B cell (primary cell): Measurements from ENCODE around the gene SPDYC. TPM values are rescaled to one million over a fixed set of nuclear protein-coding genes. Genes with fewer than 3 reads are reported as not detected.

Source experiments
- ATAC-seq: fragments of 200-7000 bp; cut with Tn5 transposase; one replicate; pipeline ENCODE4 v1.10.0; 2021; ENCODE audit warnings: low read depth, mild to moderate bottlenecking, moderate number of reproducible peaks, moderate library complexity
- CTCF ChIA-PET: fragments of 350-600 bp; sonication (Branson Sonifier 250); formaldehyde crosslinking; loops from one replicate; lab custom pipeline; 2021; ENCODE audit warnings: antibody characterized with exemption, inconsistent platforms; lab: Charles Lee
- POLR2A ChIA-PET: fragments of 350-600 bp; sonication (Branson Sonifier 250); formaldehyde crosslinking; loops from one replicate; lab custom pipeline; 2021; ENCODE audit warnings: antibody characterized with exemption; lab: Charles Lee
- DNase-seq: peaks from one replicate; pipeline ENCODE4 v3.0.0; 2013
- H2AFZ ChIP-seq: 2 replicates; pipeline ENCODE4 v1.6.1; 2012; ENCODE audit warnings: mild to moderate bottlenecking, low read depth, low read length; ENCODE audit not compliant: insufficient read depth, poor library complexity, severe bottlenecking
- H3K27ac ChIP-seq, 2 donors: 1 replicate in 1 of 2; 2 replicates in 1 of 2; pipeline ENCODE4 v1.5.1; 2012 to 2013; ENCODE audit warnings: low read length in 2 of 2, mild to moderate bottlenecking in 2 of 2, moderate library complexity in 1 of 2
- H3K27me3 ChIP-seq, 4 experiments: fragments of 200-600 bp in 1 of 4; sonication (generic) in 1 of 4; replicated peaks in 1 of 4; 1 replicate in 2 of 4; 2 replicates in 2 of 4; pipeline versions ENCODE4 v1.6.1 to v1.7.0; 2013 to 2016; ENCODE audit warnings: low read length in 3 of 4, mild to moderate bottlenecking in 2 of 4, mixed read lengths in 1 of 4, moderate library complexity in 1 of 4; ENCODE audit not compliant: insufficient read depth in 4 of 4, control insufficient read depth in 3 of 4; ENCODE audit errors: control extremely low read depth in 1 of 4
- H3K36me3 ChIP-seq, 2 experiments: replicated peaks in 1 of 2; 1 replicate in 1 of 2; 2 replicates in 1 of 2; pipeline versions ENCODE4 v1.6.1 to v1.7.1; 2013; ENCODE audit warnings: low read length in 1 of 2; ENCODE audit not compliant: insufficient read depth in 2 of 2, control insufficient read depth in 1 of 2; ENCODE audit errors: control extremely low read depth in 1 of 2, extremely low read depth in 1 of 2
- H3K4me1 ChIP-seq, 2 donors: fragments of 200-600 bp in 1 of 2; sonication (generic) in 1 of 2; 1 replicate in 1 of 2; 2 replicates in 1 of 2; pipeline versions ENCODE4 v1.5.1 to v1.6.1; 2013 to 2017; ENCODE audit warnings: low read length in 2 of 2; ENCODE audit not compliant: control insufficient read depth in 2 of 2, insufficient read depth in 2 of 2
- H3K4me2 ChIP-seq: replicated peaks from 2 replicates; pipeline ENCODE3; 2012; ENCODE audit warnings: mild to moderate bottlenecking, low read depth, low read length; ENCODE audit not compliant: poor library complexity, severe bottlenecking
- H3K4me3 ChIP-seq, 5 experiments: fragments of 200-600 bp in 1 of 5; sonication (generic) in 1 of 5; 1 replicate in 3 of 5; 2 replicates in 2 of 5; pipeline versions ENCODE4 v1.5.1 to v1.7.0; 2011 to 2016; ENCODE audit warnings: low read length in 4 of 5, mild to moderate bottlenecking in 4 of 5, low read depth in 2 of 5, control low read depth in 1 of 5, moderate library complexity in 1 of 5; ENCODE audit not compliant: insufficient read depth in 1 of 5; ENCODE audit errors: control extremely low read depth in 1 of 5, extremely low read depth in 1 of 5
- H3K79me2 ChIP-seq: fragments of 200-600 bp; sonication (generic); one replicate; pipeline ENCODE4 v1.6.0; 2016; ENCODE audit warnings: low read length; ENCODE audit not compliant: control insufficient read depth, insufficient read depth
- H3K9ac ChIP-seq: fragments of 200-600 bp; sonication (generic); 2 replicates; pipeline ENCODE4 v1.6.1; 2017; ENCODE audit warnings: mild to moderate bottlenecking, low read length, moderate library complexity
- H3K9me3 ChIP-seq, 3 donors: one replicate each; pipeline versions ENCODE4 v1.6.1 to v1.7.1; 2013; ENCODE audit warnings: low read length in 2 of 3; ENCODE audit not compliant: control insufficient read depth in 2 of 3, insufficient read depth in 1 of 3; ENCODE audit errors: control extremely low read depth in 1 of 3
- H4K20me1 ChIP-seq: 2 replicates; pipeline ENCODE4 v1.6.0; 2012; ENCODE audit warnings: mild to moderate bottlenecking, low read length; ENCODE audit not compliant: insufficient read depth, control insufficient read depth, poor library complexity, severe bottlenecking
- H3K27ac Mint-ChIP-seq: one replicate; pipeline ENCODE4 v1.8.0; 2021; ENCODE audit warnings: mixed read lengths
- H3K27me3 Mint-ChIP-seq: one replicate; pipeline ENCODE4 v1.8.0; 2021; ENCODE audit warnings: mixed read lengths
- H3K4me1 Mint-ChIP-seq: one replicate; pipeline ENCODE4 v1.8.0; 2021; ENCODE audit warnings: mixed read lengths
- H3K4me3 Mint-ChIP-seq: one replicate; pipeline ENCODE4 v1.8.0; 2021; ENCODE audit warnings: mixed read lengths
- H3K9me3 Mint-ChIP-seq: one replicate; pipeline ENCODE4 v1.8.0; 2022; ENCODE audit warnings: mixed read lengths; ENCODE audit not compliant: insufficient read depth
- CTCF ChIP-seq: fragments of 200-600 bp; IDR thresholded peaks from one replicate; pipeline ENCODE4 v1.8.0; 2022; ENCODE audit warnings: antibody characterized with exemption, mild to moderate bottlenecking
- EZH2 ChIP-seq: IDR thresholded peaks from 2 replicates; pipeline ENCODE4 v1.6.1; 2012; ENCODE audit warnings: borderline replicate concordance, low read depth, mild to moderate bottlenecking, moderate library complexity, low read length; ENCODE audit not compliant: insufficient read depth, poor library complexity, severe bottlenecking
- WGBS: methylation state at CpG from one replicate; pipeline ENCODE4 v1.1.5; 2013; ENCODE audit warnings: missing lambda C conversion rate; ENCODE audit not compliant: insufficient coverage; 5-methylcytosine and 5-hydroxymethylcytosine counted together
- intact Hi-C: fragments of 100-400 bp; cut with micrococcal nuclease; formaldehyde crosslinking; loops from one replicate; pipeline ENCODE4 v1.10.0; 2022
- polyA plus RNA-seq: library from polyadenylated mRNA; depleted of rRNA; stranded (reverse); fragments of >200 nt; gene quantifications from 2 replicates; pipeline ENCODE4 v1.2.3, GENCODE V29; 2012
- total RNA-seq, 2 donors: library from RNA; stranded (reverse); fragments of 120-200 nt in 1 of 2; gene quantifications; 1 replicate in 1 of 2; 2 replicates in 1 of 2; pipeline versions ENCODE4 v1.2.3 to v1.2.4, GENCODE V29; 2013 to 2022

SPDYC gene
- total and polyA plus RNA-seq, 2 donors (not counting 1 experiment from before 2014, with no cell fraction given) = not detected

GRCh38 chr11:65156926-65157325 lies 13.1 kb upstream of the SPDYC start:
- WGBS = 100% methylated on average over 3 of the region's 3 CpGs
- CTCF ChIA-PET = interaction anchor here (0.7 to 1.4 kb wide), 2 partner anchors 22 to 43 kb away, joined by 3 to 4 read pairs; no protein-coding TSS in a partner anchor
- H4K20me1 ChIP-seq = no peaks in the 10 kb centered on the region

More at GRCh38 chr11:65156926-65157325, 13.1 kb upstream of the SPDYC start:
- intact Hi-C loops = no loop called here
- H3K36me3 ChIP-seq = no peaks in the 10 kb centered on the region
- no peak overlapping the region for H3K4me3 ChIP-seq
- DNase-seq = no peak
- no peaks in the 10 kb centered on the region for H3K79me2 ChIP-seq
- Mint-ChIP-seq H3K27me3 (no peaks in the 10 kb centered on the region), H3K27ac (no peak overlapping the region), H3K4me1 (peaks cover 22% of the 10 kb centered on the region), H3K9me3 (no peaks in the 10 kb centered on the region), H3K4me3 (no peak overlapping the region)
- peaks cover 5 to 13% of the 10 kb centered on the region in 2 donors for H3K4me1 ChIP-seq
- no peak for ATAC-seq
- H3K9me3 ChIP-seq = no peaks in the 10 kb centered on the region
- H3K27ac ChIP-seq = no peak overlapping the region
- POLR2A ChIA-PET = interaction anchor here (0.6 kb wide), 1 partner anchor 41 kb away, joined by 4 read pairs; no protein-coding TSS in a partner anchor
- H2AFZ ChIP-seq = no peak overlapping the region
- H3K9ac ChIP-seq = no peak overlapping the region
- H3K27me3 ChIP-seq = no peaks in the 10 kb centered on the region
- H3K4me2 ChIP-seq = no peak overlapping the region
- TF ChIP-seq EZH2 = no peak
- no peak for TF ChIP-seq CTCF
